GM21825 (cell line): ENCODE measurements around the gene CACNA2D3.

ENCODE experiments used
- ATAC-seq: cut with Tn5 transposase; IDR thresholded peaks from one replicate; pipeline ENCODE4 v1.9.1; 2021; ENCODE audit warnings: mild to moderate bottlenecking, moderate library complexity; ENCODE audit not compliant: unreplicated experiment

CACNA2D3 gene

DNA sequence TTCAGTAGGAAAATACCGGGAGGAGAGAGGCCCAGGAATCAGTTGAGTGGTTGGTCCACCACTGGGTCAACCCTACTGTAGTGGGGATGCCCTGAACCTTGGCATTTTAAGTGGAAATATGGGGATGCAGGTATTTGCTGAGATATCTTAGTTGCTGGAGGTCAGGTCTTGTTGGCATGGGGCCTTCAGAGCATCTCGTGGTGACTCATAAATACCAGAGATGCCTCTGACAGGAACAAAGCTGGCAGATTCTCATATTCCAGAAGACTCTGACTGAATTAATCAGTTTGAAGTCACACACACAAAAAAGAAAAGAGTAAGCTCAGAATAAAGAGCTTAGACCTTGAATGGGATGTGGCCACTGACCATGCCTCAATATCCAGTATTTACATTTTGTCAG, 91.6 kb downstream of the CACNA2D3 start:
- no peak for ATAC-seq

DNA sequence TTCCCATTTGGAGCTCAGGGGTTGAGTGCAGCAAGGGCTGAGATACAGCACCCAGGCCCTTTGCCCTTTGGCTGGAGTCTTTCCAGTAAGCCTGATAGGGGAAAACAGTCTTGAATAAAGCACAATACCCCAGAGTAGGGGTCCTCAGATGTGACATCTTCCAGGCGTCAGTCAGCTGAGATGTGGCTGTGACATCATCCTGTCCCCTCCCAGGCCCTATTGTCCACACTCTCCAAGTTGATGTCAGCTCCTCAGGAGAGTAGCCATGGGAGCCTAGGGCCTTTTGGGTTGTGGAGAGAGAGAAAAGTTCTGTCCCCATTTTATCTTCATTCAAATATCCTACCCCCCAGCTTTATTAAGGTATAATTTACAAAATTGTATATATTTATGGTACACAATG, 92.5 kb downstream of the CACNA2D3 start:
- no peak for ATAC-seq

DNA sequence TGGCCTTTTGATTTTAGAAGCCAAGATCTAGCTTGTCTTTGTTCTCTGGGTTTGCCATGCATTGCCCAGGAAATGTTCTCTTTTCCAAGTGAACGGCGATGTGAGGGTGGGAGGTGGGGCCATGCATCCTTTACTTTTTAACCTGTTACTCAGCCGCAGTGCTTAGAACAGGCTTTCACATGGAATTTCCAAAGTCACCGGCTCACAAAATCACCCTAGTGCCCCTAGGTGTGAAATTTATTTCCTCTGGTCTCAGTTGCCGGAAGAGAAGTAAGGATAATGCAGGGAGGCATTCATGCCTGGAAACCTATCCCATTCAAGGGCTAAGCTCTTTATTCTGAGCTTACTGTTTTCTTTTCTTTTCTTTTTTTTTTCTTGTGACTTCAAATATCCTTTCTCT, 93.2 kb downstream of the CACNA2D3 start:
- no peak for ATAC-seq

DNA sequence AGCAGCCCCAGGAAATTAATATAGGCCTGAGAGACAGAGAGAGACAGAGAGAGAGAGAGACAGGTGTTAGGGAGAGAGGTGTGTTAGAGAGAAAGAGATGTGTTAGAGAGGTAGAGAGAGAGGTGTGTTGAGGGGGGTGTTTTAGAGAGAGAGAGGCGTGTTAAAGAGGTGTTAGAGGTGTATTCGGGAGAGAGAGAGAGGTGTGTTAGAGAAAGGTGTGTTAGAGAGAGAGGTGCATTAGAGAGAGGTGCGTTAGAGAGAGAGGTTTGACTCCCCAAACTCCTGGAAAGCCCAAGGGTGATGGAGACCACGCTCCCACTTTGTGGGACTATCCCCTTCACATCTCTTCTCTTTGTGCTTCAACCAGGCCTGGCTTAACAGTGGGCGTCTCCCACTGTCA, 95.5 kb downstream of the CACNA2D3 start:
- ATAC-seq: no peak

DNA sequence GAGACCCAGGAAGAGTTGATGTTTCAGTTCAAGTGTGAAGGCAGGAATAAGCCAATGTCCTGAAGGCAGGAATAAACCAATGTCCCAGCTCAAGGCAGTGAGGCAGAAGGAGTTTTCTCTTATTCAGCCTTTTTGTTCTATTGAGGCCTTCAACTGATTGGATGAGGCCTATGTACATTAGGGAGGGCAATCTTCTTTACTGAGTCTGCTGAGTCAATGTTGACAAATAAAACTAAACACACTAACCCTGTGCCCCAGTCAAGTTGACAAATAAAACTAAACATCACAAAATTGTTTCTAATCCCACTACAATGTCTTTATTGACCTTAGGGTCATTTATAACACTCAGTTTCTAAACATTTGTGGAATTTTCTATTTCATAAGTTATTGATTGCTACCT, 100.0 kb downstream of the CACNA2D3 start:
- ATAC-seq: no peak

DNA sequence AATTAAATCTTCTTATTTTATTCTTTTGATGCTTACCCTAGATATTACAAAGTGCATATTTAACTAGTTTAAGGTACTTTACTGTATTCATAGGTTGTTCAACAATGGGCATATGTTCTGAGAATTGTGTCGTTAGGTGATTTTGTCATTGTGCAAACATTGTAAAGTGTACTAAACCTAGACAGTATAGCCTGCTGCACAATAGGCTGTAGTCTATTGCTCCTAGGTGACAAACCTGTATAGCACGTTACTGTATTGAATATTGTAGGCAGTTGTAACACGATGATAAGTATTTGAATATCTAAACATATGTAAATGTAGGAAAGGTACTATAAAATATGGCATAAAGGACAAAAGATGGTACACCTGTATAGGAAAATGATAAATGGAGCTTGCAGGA, 100.7 kb downstream of the CACNA2D3 start:
- ATAC-seq: no peak

DNA sequence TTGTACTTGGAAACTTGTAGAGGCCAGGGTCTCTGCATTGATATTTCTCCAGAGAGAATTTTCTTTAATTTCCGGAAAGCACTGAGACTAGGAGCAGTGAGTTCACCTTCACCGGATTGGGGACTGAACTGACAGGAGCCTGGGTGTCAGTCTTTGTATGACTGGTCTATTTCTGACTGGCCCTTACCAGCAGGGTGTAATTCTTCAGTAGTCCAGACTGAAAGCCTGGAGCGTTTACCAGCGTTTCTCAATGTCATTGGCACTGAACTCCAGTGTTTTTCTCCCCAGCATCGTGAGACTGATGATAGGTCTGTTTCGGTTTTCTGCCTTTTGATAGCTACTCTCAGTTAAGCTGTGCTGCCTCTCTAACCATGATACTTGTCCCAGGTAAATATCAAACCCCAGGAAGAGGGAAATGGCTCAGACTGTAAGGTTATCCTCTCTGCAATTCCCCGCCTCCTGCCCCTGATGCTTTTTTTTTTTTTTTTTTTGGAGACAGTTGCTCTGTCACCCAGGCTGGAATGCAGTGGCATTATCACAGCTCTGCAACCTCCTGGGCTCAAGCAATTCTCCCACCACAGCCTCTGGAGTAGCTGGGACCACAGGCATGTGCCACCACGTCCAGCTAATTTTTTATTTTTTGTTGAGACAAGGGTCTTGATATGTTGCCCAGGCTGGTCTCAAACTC, 103.6 kb downstream of the CACNA2D3 start:
- ATAC-seq: no peak

DNA sequence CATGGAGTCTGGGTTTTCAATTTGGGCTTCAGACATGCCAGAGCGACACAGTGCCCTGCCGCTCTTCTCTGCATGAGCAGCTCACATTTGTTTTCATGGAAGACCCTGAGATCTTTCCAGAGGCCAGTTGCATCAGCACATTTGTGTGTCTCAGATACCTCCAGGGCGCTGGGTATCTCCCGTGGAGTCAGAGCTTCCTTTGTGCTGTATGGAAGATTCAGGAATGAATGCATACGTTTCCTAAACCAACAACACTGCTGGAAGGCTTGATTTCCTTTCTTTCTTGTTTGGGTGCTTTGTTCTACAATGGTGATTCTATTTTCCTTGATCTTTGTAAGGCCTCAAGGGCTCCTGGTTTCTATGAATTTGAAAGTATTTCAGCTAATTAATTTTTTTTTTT, 106.5 kb downstream of the CACNA2D3 start:
- ATAC-seq: no peak

DNA sequence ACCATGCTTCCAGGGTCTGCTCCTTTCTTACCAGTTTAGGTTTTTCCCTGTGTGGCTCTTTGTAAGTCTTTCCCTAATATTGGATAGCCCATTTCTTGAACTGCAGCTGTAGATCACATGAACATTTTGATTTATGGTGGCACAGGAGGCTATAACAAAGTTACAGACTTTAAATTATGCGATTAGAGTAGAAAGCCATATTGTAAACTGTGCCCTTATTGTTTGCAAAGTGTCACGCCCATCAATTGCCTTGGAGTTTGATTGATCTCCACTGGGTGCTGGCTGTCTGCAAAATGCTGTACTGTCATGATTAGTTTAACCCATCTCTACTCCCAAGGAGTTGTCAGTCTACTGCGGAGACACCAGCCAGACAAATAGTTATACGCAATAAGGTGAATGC, 110.3 kb downstream of the CACNA2D3 start:
- ATAC-seq: no peak

DNA sequence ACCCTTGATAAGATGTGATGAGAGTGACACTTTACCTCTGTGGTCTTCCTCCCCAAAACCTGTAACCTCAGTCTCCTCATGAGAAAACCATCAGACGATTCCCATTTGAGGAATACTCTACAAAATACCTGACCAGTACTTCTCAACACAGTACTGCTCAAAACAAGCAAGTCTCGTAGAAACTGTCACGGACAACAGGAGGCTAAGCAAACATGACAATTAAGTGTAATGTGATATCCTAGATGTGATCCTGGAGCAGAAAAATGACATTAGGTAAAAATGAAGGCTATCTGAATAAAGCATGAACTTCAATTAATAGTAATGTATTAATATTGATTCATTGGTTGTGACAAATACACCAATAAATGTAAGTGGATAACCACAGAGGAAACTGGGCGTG, 113.6 kb downstream of the CACNA2D3 start:
- no peak for ATAC-seq

DNA sequence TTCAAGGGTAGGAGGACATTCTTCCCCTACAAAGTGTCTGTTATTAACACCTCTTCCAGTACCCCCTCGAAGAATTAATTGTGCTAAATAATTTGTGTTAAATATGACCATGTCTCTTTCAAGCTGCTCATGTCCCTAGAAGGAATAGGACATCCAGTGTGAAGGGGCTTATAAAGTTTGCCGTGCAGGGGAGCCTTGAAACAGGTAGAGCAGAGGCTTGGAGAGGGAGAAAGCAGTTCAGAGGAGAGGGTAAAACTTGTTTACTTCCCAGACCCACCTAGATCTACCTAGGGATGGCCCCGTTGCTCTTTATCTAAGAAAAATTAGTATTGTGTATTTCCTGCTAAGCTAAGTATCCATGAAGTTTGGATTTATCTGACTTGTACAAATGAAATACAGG, 114.8 kb downstream of the CACNA2D3 start:
- no peak for ATAC-seq

DNA sequence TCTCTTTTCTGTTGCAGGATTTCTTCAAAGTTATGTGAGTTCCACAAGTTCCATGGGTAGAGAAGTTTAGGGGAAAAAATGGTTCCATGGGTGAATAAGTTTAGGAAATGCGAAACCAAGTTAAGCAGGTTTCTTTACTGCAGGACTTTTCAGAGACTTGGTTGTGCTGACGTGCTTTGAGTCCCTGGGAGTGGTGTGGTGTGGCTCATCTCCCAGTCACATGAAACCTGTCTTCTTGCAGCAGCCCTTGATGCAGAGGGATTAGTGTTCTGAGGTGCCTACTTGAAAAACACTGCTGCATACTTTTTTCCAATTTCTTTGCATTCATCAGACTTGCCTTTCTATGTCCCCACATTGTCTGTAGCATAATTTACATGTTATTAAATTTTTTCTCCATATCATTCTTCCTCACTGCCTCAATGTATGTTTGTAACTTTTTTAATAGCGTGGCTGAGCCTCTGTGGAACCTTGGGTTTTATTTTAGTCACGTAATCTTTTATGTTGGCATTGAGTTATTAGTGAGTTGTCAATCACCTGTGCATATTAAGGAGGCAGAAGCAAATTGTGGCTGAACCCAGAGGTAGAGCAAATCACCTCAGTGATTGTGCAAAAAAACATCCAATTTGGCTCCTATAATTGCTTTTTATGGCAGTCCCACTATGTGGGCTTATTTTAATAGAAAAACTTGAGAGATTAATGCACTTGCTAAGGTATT, 115.6 kb downstream of the CACNA2D3 start:
- no peak for ATAC-seq

DNA sequence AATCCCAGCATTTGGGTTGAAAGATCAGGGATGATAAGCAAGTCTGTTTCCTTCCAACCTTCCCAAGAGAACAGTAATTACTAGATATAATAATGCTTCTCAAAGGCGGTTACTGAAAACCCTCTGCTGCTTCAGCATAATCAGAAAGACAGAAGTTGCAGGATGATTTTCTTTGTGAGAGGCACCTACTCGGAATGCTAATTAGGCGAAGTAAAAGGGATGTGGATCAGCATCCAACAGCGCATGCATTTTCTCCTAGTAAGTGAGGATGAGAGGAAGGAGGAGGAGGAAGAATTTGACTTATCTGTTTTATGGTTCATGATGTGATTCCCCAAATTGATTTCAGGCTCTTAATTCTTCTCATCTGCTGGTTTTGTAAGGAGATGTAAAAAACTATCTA, 118.0 kb downstream of the CACNA2D3 start:
- no peak for ATAC-seq

DNA sequence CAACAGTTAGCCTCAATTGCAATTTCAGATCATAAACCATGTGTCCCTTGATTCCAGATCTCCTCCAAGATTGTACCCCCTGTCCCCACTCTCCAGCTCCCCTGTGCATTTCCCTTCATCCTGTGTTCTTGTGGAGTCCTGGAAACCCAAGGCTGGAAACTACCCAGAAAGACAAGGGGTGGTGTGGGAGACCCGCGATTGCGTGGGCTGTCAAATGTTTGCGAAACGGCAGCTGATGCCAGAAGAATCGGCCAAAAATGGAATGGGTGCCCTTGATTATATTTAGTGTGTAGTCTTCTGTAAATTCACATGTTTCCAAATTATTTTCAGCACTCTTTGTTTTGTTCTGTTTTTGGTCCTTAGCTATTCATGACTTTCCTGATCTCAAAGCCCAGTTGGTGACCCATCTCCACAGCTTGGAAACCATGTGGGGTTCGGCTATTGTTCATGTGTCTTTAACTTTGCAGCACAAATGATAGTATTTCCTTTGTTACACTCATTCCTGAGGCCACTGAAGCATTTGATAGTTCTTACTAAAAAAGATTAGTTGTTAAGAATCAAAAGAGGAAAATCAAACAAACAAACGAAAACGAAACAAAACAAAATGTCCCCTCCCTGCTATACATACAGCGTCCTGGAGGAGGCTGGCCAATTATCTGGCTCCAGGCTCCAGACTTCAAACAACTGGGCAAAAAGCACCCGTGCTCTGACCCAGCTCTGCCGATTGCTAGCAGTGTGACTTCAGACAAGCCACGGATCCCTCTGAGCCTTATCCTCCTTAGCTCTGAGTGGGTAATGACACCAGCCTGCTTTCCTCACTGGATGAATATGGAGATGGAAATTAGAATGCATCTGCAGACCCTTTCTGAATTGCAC, 120.9 kb downstream of the CACNA2D3 start:
- ATAC-seq: no peak

DNA sequence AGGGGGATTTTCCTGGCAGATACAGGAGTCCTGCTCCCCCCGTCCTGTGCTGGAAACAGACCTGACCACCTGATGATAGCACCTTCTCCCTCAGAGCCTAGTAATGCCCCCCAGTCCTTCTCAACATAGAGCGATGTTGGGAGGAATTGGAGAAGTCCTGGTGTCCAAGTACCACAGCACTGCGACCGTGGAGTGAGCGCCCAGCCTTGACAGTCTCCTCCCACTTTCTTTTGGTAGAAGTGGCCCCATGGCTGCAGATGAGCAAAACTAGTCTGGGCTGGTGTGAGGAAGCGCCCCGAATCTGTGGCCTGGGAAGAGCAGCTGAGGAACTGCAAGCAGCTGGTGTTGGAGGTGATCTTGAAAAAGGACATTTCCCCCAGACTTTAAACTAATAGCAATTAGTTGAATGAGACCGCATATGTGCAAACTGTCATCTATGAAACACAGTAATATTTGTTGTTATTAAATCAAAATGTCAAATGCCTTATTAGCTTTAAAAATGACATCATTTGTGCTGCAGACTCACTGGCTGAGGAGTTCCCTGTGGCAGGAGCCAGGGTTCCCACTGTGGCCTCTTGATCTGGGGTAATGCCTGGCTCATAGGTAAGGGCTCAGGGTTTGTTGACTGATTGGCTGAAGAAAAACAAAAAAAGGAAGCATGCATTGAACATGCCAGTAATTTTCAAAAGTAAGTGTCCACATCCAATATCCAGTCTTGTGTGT, 121.8 kb downstream of the CACNA2D3 start:
- ATAC-seq: no peak

DNA sequence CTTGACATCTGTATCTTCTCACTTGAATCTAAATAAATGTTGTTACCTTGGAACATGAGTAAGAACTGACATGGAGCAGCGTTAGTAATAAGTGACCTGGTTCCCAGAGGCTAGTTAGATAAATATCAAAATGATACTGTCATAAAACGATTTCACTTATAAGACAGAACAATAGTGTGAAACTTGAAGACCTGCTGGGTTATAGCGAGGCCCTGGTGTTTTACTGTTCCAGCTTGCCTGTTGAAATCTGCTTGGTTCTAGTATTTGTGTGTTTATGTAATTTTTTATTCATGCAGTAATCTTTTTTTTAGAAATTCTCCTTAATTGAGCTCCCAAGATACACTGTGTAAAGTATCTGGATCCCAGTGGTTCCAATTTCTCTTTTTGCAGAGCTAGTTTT, 129.4 kb downstream of the CACNA2D3 start:
- ATAC-seq: no peak

DNA sequence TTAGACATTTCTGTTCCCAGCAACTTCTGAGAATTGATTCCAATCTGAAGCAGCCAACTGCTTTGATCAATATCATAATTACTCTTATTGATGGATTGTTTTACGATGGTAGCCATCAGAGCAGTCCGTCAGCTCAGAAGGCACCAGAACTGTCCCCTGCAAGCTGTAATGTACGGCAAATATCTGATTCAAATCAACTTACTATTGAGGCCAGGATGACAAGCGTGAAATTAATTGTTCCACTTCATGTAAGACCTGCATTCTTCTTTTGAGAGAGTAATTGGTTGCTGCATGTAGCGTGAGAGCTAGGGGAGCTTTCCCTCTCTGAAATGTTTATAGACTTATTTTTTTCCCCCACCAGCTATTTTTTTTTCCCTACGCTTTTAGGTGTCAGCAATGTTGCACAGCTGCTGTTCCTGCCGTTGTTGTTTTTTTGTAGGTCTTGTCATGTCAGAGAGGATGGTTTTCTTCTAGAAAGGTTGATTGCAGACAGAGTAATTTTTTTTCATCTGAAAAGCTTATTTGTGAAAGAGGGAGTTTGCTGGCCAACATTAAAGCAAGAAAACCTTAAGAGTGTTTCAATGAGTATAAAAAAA, 134.9 kb downstream of the CACNA2D3 start:
- no peak for ATAC-seq

DNA sequence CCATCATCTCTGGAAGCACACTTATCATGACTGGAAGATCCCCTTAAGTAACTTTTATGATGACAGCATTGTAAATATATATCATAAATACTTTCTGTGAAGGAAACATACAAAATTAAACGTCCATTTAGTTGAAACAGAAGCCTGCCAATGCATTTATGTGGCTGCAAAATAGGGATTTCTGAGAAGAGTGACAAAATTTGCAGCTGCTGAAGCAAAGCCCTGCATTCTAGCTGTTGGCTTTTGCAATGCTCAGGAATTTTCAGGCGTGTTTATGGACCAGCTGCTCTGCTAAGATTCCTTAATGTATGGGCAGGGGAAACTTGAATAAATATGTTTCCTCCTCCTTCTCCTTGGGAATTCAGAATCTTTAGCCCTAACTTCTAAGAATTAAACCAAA, 137.3 kb downstream of the CACNA2D3 start:
- no peak for ATAC-seq

DNA sequence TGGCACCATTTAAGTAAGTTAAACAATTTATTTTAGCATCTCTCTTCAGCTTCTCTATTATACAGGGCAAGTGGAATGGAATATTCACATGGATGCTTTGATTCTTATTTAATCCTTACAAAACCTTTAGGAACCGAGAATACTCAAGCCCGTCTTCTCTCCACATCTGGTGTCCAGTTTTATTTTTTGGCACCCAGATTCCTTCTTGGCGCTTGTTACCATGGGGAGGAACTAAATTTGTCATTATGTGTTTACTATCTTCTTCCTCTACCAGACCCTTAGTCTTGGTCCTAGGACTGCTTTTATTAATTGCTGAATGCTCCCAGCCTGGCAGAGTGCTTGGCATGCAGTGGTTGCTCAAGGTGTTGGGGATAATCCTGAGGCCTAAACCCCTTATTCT, 138.8 kb downstream of the CACNA2D3 start:
- no peak for ATAC-seq

DNA sequence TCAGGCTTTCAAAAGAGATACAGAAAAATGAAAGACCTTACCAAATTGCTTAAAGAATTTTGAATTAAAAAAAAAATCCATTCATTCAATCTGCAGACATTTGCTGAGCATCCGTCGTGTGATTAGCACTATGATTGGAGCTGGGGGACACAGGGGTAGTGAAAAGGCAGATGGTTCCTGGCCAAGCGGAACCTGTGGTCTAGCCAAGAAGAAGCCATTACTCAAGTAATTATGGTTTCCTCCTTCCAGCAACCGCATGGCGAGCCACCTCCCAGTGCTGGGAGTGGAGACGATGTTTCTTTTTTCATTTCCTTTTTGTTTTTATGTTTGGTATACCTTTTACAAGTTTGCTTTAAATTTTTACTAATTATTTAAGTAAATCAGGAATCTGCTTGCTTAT, 140.2 kb downstream of the CACNA2D3 start:
- ATAC-seq: no peak

DNA sequence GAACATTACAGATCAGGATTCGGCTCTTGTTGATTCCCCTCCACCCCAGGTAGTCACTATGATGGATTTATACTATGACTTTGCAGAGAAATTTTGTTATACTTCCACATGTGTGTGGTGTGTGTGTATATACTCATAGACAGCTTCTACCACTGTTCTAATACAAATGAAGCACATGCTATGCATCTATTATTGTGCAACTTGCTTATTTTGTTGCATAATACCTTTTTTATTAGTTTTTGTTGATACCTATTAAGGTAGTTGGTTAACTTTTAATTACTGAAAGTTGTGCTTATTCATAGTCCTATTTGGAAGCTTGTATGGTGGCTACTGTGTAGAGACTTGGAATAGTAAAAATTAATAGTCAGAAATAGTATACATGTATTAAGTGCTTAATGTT, 140.6 kb downstream of the CACNA2D3 start:
- no peak for ATAC-seq
